CD8-positive, alpha-beta memory T cell (primary cell): ENCODE data around the gene SUGP1. TPM values are rescaled to one million over a fixed set of nuclear protein-coding genes. Genes with fewer than 3 reads are reported as not detected.

ENCODE experiments used
- CTCF ChIA-PET: fragments of 350-600 bp; sonication (Branson Sonifier 250); formaldehyde crosslinking; loops from one replicate; lab custom pipeline; 2021; ENCODE audit warnings: antibody characterized with exemption; lab: Charles Lee
- POLR2A ChIA-PET: fragments of 350-600 bp; sonication (Branson Sonifier 250); formaldehyde crosslinking; loops from one replicate; lab custom pipeline; 2021; ENCODE audit warnings: antibody characterized with exemption; lab: Charles Lee
- DNase-seq, 5 donors: peaks; one replicate each; pipeline versions ENCODE4 v3.0.0 to v3.0.0-alpha.2; 2020 to 2022; ENCODE audit warnings: mixed read lengths in 1 of 5
- H3K27ac ChIP-seq: one replicate; pipeline ENCODE4 v1.7.0; 2013; ENCODE audit warnings: low read depth, mild to moderate bottlenecking, low read length, moderate library complexity
- H3K27me3 ChIP-seq: 2 replicates; pipeline ENCODE4 v1.7.0; 2013; ENCODE audit warnings: low read length, mild to moderate bottlenecking; ENCODE audit not compliant: insufficient read depth, poor library complexity, severe bottlenecking
- H3K36me3 ChIP-seq: 2 replicates; pipeline ENCODE4 v1.7.0; 2013; ENCODE audit warnings: mild to moderate bottlenecking, low read length, moderate library complexity; ENCODE audit not compliant: insufficient read depth
- H3K4me1 ChIP-seq: 2 replicates; pipeline ENCODE4 v1.7.0; 2013; ENCODE audit warnings: mild to moderate bottlenecking, low read length, moderate library complexity; ENCODE audit not compliant: insufficient read depth
- H3K4me3 ChIP-seq: 2 replicates; pipeline ENCODE4 v1.7.0; 2013; ENCODE audit warnings: mild to moderate bottlenecking, low read length
- H3K9me3 ChIP-seq: 2 replicates; pipeline ENCODE4 v1.7.0; 2013; ENCODE audit warnings: mild to moderate bottlenecking, low read length
- H3K27ac Mint-ChIP-seq, 8 donors: one replicate each; pipeline ENCODE4 v1.8.0; 2020 to 2021; ENCODE audit warnings: mixed read lengths in 8 of 8, mild to moderate bottlenecking in 6 of 8, inconsistent platforms in 3 of 8, moderate library complexity in 3 of 8
- H3K27me3 Mint-ChIP-seq, 2 donors: one replicate each; pipeline ENCODE4 v1.8.0; 2020 to 2021; ENCODE audit warnings: mixed read lengths in 2 of 2, mild to moderate bottlenecking in 1 of 2, moderate library complexity in 1 of 2
- H3K36me3 Mint-ChIP-seq, 3 donors: one replicate each; pipeline ENCODE4 v1.8.0; 2020 to 2021; ENCODE audit warnings: mixed read lengths in 3 of 3, inconsistent platforms in 1 of 3, mild to moderate bottlenecking in 1 of 3
- H3K4me1 Mint-ChIP-seq, 3 donors: one replicate each; pipeline ENCODE4 v1.8.0; 2020 to 2021; ENCODE audit warnings: mixed read lengths in 3 of 3, inconsistent platforms in 1 of 3, mild to moderate bottlenecking in 1 of 3
- H3K4me3 Mint-ChIP-seq, 7 donors: one replicate each; pipeline ENCODE4 v1.8.0; 2020 to 2021; ENCODE audit warnings: mixed read lengths in 7 of 7, mild to moderate bottlenecking in 6 of 7, moderate library complexity in 4 of 7, inconsistent platforms in 2 of 7
- H3K9me3 Mint-ChIP-seq, 5 donors: one replicate each; pipeline ENCODE4 v1.8.0; 2020 to 2022; ENCODE audit warnings: mixed read lengths in 5 of 5, mild to moderate bottlenecking in 3 of 5, moderate library complexity in 2 of 5, inconsistent platforms in 1 of 5
- polyA plus RNA-seq: library from polyadenylated mRNA; unstranded; fragments of 300-500 nt; fragmentation: Illumina TruSeq; gene quantifications from one replicate; pipeline ENCODE4 v1.2.3, GENCODE V29; 2021
- total RNA-seq, 2 experiments: library from RNA; stranded (reverse); gene quantifications; one replicate each; pipeline ENCODE4 v1.2.3, GENCODE V29; 2021

Gene SUGP1
- total and polyA plus RNA-seq, 3 experiments from 2014 or later, result 40.8 to 65.9 (median 64.7) TPM

GRCh38 chr19:19292607-19293006 lies 27.7 kb downstream of the SUGP1 start:
- Mint-ChIP-seq H3K4me3 (no peak overlapping the region), H3K36me3 (peaks cover 28 to 79% (median 31%) of the 10 kb centered on the region in 3 donors), H3K27me3 (no peaks in the 10 kb centered on the region), H3K4me1 (peaks cover 0 to 7% (median 0%) of the 10 kb centered on the region in 3 donors), H3K9me3 (peaks cover 0 to 5% (median 2%) of the 10 kb centered on the region in 5 donors), H3K27ac (no peak overlapping the region)
- CTCF ChIA-PET, result no interaction called here
- Histone ChIP-seq H3K27ac (no peak overlapping the region), H3K4me1 (no peaks in the 10 kb centered on the region), H3K36me3 (peaks cover 6% of the 10 kb centered on the region), H3K4me3 (no peak overlapping the region), H3K27me3 (no peaks in the 10 kb centered on the region), H3K9me3 (no peaks in the 10 kb centered on the region)
- POLR2A ChIA-PET, result no interaction called here
- no peak for DNase-seq

DNA sequence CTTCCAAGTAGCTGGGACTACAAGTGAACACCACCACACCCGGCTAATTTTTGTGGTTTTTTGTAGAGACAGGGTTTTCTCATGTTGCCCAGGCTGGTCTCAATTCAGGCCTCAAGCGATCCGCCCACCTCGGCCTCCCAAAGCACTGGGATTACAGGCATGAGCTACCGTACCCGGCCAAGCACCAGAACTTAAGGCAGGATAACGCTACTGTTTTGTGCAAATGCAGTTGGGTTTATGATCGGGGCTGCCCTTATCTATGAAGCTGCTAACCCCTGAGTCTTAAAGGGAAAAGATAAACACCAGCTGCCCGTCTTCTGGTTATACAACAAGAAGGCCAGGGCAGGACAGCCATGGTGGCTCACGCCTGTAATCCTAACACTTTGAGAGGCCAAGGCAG lies 34.6 kb downstream of the SUGP1 start:
- no peak overlapping the region for H3K27ac ChIP-seq
- ChIA-PET CTCF (no interaction called here), POLR2A (no interaction called here)
- Mint-ChIP-seq H3K27ac (peak overlapping the region in 1 of 8 donors; percentile 38), H3K27me3 (peaks cover 0 to 2% of the 10 kb centered on the region in 2 donors), H3K36me3 (peaks cover 13 to 78% (median 22%) of the 10 kb centered on the region in 3 donors), H3K4me3 (no peak overlapping the region), H3K9me3 (no peaks in the 10 kb centered on the region), H3K4me1 (no peaks in the 10 kb centered on the region)
- H3K27me3 ChIP-seq, result no peaks in the 10 kb centered on the region
- DNase-seq, result no peak
- H3K4me3 ChIP-seq, result no peak overlapping the region
- H3K9me3 ChIP-seq, result no peaks in the 10 kb centered on the region
- H3K36me3 ChIP-seq, result peaks cover 12% of the 10 kb centered on the region
- no peaks in the 10 kb centered on the region for H3K4me1 ChIP-seq

DNA sequence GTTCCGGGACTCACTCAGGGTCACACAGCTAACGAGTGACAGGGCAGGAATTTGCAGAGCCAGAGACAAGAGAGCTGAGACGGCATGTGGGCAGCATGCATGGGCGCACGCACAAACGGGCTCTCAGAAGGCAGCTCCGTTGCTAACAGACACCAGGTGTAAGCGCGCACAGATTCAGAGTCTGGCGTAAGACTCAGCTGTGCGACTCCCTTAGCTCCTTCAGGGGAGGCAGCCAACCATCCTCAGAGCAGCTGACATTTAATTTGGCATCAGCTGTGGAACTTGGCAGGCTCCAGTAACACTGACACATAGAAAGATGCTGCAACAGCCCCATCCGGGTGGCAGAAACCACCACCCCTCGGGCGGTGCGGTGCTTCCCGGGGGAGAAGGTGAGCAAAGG lies 39.7 kb downstream of the SUGP1 start:
- Histone ChIP-seq H3K27ac (no peak overlapping the region), H3K36me3 (peaks cover 26% of the 10 kb centered on the region), H3K4me3 (no peak overlapping the region), H3K27me3 (no peaks in the 10 kb centered on the region), H3K9me3 (no peaks in the 10 kb centered on the region), H3K4me1 (no peaks in the 10 kb centered on the region)
- DNase-seq, result no peak
- H3K27ac Mint-ChIP-seq, result peak overlapping the region in 1 of 8 donors; percentile 43
- H3K4me3 Mint-ChIP-seq, result no peak overlapping the region
- POLR2A ChIA-PET, result no interaction called here
- no peaks in the 10 kb centered on the region for H3K9me3 Mint-ChIP-seq
- H3K36me3 Mint-ChIP-seq, result peaks cover 22 to 86% (median 23%) of the 10 kb centered on the region in 3 donors
- H3K4me1 Mint-ChIP-seq, result no peaks in the 10 kb centered on the region
- CTCF ChIA-PET, result no interaction called here
- peaks cover 0 to 4% of the 10 kb centered on the region in 2 donors for H3K27me3 Mint-ChIP-seq

- peaks cover 26% of the 10 kb centered on the region for H3K36me3 ChIP-seq
- H3K4me3 ChIP-seq, result no peak overlapping the region
- ChIA-PET POLR2A (no interaction called here), CTCF (no interaction called here)
- no peak overlapping the region for H3K4me3 Mint-ChIP-seq
- H3K4me1 Mint-ChIP-seq, result no peaks in the 10 kb centered on the region
- H3K27ac Mint-ChIP-seq, result no peak overlapping the region
- H3K36me3 Mint-ChIP-seq, result peaks cover 22 to 86% (median 23%) of the 10 kb centered on the region in 3 donors
- H3K27me3 ChIP-seq, result no peaks in the 10 kb centered on the region
- peaks cover 3 to 4% of the 10 kb centered on the region in 2 donors for H3K27me3 Mint-ChIP-seq
- H3K27ac ChIP-seq, result no peak overlapping the region
- no peaks in the 10 kb centered on the region for H3K9me3 Mint-ChIP-seq
- no peaks in the 10 kb centered on the region for H3K4me1 ChIP-seq
- DNase-seq, result no peak
- H3K9me3 ChIP-seq, result no peaks in the 10 kb centered on the region
Observed at GRCh38 chr19:19279853-19280252, 40.5 kb downstream of the SUGP1 start.

DNA sequence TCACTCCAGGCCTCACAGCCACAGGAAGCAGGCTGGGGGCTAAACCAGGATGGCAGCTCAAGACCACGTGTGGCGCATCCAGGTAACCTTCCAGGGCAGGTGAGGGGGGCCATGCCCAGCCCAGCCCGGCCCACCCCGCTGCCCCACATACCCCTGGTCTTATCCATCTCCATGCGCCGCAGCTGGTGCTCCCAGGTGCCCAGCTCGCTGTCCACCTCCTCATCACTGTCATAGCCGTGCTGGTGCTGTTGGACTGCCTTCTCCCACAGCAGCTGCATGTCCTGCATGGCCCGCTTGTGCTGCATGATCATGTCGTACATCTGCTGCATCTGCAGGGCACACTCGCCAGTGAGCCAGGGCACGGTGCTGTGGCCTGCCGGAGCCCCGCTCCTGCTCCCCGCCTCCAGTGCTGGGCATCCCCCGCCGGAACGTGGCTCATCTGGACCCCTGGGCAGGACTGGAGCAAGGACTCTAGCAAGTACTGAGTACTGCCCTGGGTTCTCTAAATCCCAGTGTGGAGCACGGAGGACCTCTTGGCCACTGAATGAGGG lies 41.2 kb downstream of the SUGP1 start:
- Mint-ChIP-seq H3K4me3 (no peak overlapping the region), H3K4me1 (peaks cover 0 to 3% (median 0%) of the 10 kb centered on the region in 3 donors), H3K36me3 (peaks cover 17 to 82% (median 18%) of the 10 kb centered on the region in 3 donors), H3K27ac (no peak overlapping the region), H3K9me3 (no peaks in the 10 kb centered on the region), H3K27me3 (peaks cover 6% of the 10 kb centered on the region in 2 donors)
- H3K4me1 ChIP-seq, result no peaks in the 10 kb centered on the region
- no peaks in the 10 kb centered on the region for H3K9me3 ChIP-seq
- CTCF ChIA-PET, result no interaction called here
- H3K4me3 ChIP-seq, result no peak overlapping the region
- POLR2A ChIA-PET, result no interaction called here
- H3K27me3 ChIP-seq, result no peaks in the 10 kb centered on the region
- peaks cover 22% of the 10 kb centered on the region for H3K36me3 ChIP-seq
- no peak for DNase-seq
- H3K27ac ChIP-seq, result no peak overlapping the region

- CTCF ChIA-PET, result no interaction called here
Observed at GRCh38 chr19:19278315-19278714, 42.0 kb downstream of the SUGP1 start.

GRCh38 chr19:19276851-19277250 lies 43.5 kb downstream of the SUGP1 start:
- no peak overlapping the region for H3K4me3 ChIP-seq
- no peaks in the 10 kb centered on the region for H3K9me3 ChIP-seq
- no peaks in the 10 kb centered on the region for H3K27me3 ChIP-seq
- H3K36me3 ChIP-seq, result peaks cover 18% of the 10 kb centered on the region
- ChIA-PET POLR2A (interaction anchor here (0.5 kb wide), 1 partner anchor 9 kb away, joined by 5 read pairs; no protein-coding TSS in a partner anchor), CTCF (no interaction called here)
- H3K27me3 Mint-ChIP-seq, result peaks cover 8 to 18% of the 10 kb centered on the region in 2 donors
- no peak overlapping the region for H3K4me3 Mint-ChIP-seq
- no peak for DNase-seq
- H3K27ac ChIP-seq, result no peak overlapping the region
- no peaks in the 10 kb centered on the region for H3K4me1 ChIP-seq
- H3K36me3 Mint-ChIP-seq, result peaks cover 12 to 63% (median 15%) of the 10 kb centered on the region in 3 donors
- H3K27ac Mint-ChIP-seq, result no peak overlapping the region
- no peaks in the 10 kb centered on the region for H3K9me3 Mint-ChIP-seq
- peaks cover 6 to 16% (median 10%) of the 10 kb centered on the region in 3 donors for H3K4me1 Mint-ChIP-seq

More at GRCh38 chr19:19278315-19278714, 42.0 kb downstream of the SUGP1 start:
- peaks cover 18% of the 10 kb centered on the region for H3K36me3 ChIP-seq
- no peak for DNase-seq
- H3K9me3 ChIP-seq, result no peaks in the 10 kb centered on the region
- H3K27ac ChIP-seq, result no peak overlapping the region
- H3K4me3 ChIP-seq, result no peak overlapping the region
- Mint-ChIP-seq H3K36me3 (peaks cover 12 to 74% (median 15%) of the 10 kb centered on the region in 3 donors), H3K4me3 (no peak overlapping the region), H3K27me3 (peaks cover 8 to 14% of the 10 kb centered on the region in 2 donors), H3K9me3 (no peaks in the 10 kb centered on the region), H3K4me1 (peaks cover 5 to 12% (median 6%) of the 10 kb centered on the region in 3 donors), H3K27ac (no peak overlapping the region)
- POLR2A ChIA-PET, result no interaction called here
- H3K27me3 ChIP-seq, result no peaks in the 10 kb centered on the region
- H3K4me1 ChIP-seq, result no peaks in the 10 kb centered on the region

DNA sequence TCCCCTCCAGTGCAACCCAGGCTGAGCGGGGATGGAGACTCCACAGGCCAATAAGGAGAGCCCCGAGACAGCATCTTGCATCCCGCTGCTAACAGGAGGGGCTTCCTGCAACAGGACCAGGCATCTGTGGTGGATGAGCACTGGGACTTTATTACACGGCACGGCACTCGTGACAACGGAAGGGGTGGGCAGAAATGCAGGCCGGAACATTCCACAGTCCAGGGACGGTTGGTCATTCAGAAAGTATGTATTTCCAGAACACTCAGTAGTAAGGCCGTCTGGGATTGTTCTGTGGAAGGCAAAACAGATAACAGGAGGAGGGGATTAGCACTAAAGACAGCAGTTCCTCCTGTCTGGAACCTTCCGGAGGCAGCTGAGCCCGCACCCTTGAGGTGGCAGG lies 43.9 kb downstream of the SUGP1 start:
- Histone ChIP-seq H3K36me3 (peaks cover 18% of the 10 kb centered on the region), H3K4me1 (no peaks in the 10 kb centered on the region), H3K27ac (no peak overlapping the region), H3K4me3 (no peak overlapping the region), H3K9me3 (no peaks in the 10 kb centered on the region), H3K27me3 (no peaks in the 10 kb centered on the region)
- Mint-ChIP-seq H3K36me3 (peaks cover 12 to 59% (median 15%) of the 10 kb centered on the region in 3 donors), H3K9me3 (no peaks in the 10 kb centered on the region), H3K4me3 (no peak overlapping the region), H3K27me3 (peaks cover 8 to 18% of the 10 kb centered on the region in 2 donors), H3K4me1 (peaks cover 6 to 16% (median 10%) of the 10 kb centered on the region in 3 donors), H3K27ac (no peak overlapping the region)
- ChIA-PET POLR2A (interaction anchor here (0.5 kb wide), 1 partner anchor 8 kb away, joined by 5 read pairs; no protein-coding TSS in a partner anchor), CTCF (no interaction called here)
- DNase-seq, result no peak
